ENCODE measurements around the gene GPC6.

GPC6 gene

DNA sequence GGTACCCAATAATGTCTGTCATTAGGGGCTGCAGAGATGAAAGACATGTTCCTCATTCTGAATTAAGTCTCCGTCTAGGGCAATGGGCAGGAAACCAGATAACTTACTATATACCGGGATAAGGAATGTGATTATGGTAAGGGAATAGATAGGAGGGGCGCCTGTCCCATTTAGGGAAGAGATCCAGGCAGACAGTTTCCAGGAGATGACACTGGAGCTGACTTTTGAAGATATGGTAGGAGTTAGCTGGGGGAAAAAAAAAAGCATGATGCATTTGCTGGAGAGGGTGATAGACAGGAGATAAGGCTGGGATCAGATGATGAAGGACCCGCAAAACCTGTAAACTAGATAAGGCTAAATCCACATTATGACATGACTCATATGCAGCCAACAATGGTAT lies 912.2 kb downstream of the GPC6 start:
- no peak overlapping the region for H2BK12ac ChIP-seq (ENCODE audit: low read length in 2 of 2)
- 58% methylated on average over 3 of the region's 4 CpGs for WGBS
- no peak overlapping the region for H3K18ac ChIP-seq (ENCODE audit: low read depth in 1 of 2, low read length in 2 of 2)
- H4K8ac ChIP-seq (ENCODE audit: low read length): no peak overlapping the region
- H2AK5ac ChIP-seq (ENCODE audit: low read length, severe bottlenecking): no peak overlapping the region
- H3K4me1 ChIP-seq (ENCODE audit: control insufficient read depth, insufficient read depth, low read depth, low read length): no peaks in the 10 kb centered on the region
- no peak overlapping the region for H2BK15ac ChIP-seq (ENCODE audit: low read depth, poor library complexity, severe bottlenecking)
- H3K4me2 ChIP-seq (ENCODE audit: low read length, poor library complexity, severe bottlenecking): no peak overlapping the region
- H3K27ac ChIP-seq (ENCODE audit: low read length, poor library complexity, severe bottlenecking): no peak overlapping the region
- no peaks in the 10 kb centered on the region for H3K36me3 ChIP-seq (ENCODE audit: control insufficient read depth in 1 of 2, insufficient read depth in 2 of 2, low read depth in 1 of 2, low read length in 2 of 2)
- no peaks in the 10 kb centered on the region for H3K79me1 ChIP-seq (replicated peaks; ENCODE audit: low read length, poor library complexity, severe bottlenecking)
- H3K4me3 ChIP-seq (ENCODE audit: insufficient read depth in 1 of 2, low read depth in 1 of 2, low read length in 2 of 2): no peak overlapping the region
- H3K9ac ChIP-seq (ENCODE audit: low read length): no peak overlapping the region
- H3K9me3 ChIP-seq (ENCODE audit: control insufficient read depth, low read length): no peaks in the 10 kb centered on the region
- H3K23ac ChIP-seq (ENCODE audit: low read length in 2 of 2): no peak overlapping the region
- DNase-seq: no peak
- no peaks in the 10 kb centered on the region for H3K27me3 ChIP-seq (ENCODE audit: control insufficient read depth in 1 of 2, insufficient read depth in 1 of 2, low read length in 2 of 2)
- H2BK120ac ChIP-seq (ENCODE audit: low read depth, low read length): no peak overlapping the region
- no peak overlapping the region for H2BK5ac ChIP-seq (ENCODE audit: low read depth, low read length, poor library complexity, severe bottlenecking)
- H3K4ac ChIP-seq (ENCODE audit: low read depth in 1 of 2, low read length in 2 of 2): no peak overlapping the region
- H3K14ac ChIP-seq (ENCODE audit: low read length in 2 of 2): no peak overlapping the region
- H2AFZ ChIP-seq (ENCODE audit: low read depth, low read length): no peak overlapping the region
- H4K91ac ChIP-seq (ENCODE audit: low read length): no peak overlapping the region

GRCh38 chr13:94139393-94139995 lies 912.9 kb downstream of the GPC6 start:
- Histone ChIP-seq H3K4ac (ENCODE audit: low read depth in 1 of 2, low read length in 2 of 2) (no peak overlapping the region), H2AFZ (ENCODE audit: low read depth, low read length) (no peak overlapping the region), H3K9me3 (ENCODE audit: control insufficient read depth, low read length) (no peaks in the 10 kb centered on the region), H3K79me1 (replicated peaks; ENCODE audit: low read length, poor library complexity, severe bottlenecking) (no peaks in the 10 kb centered on the region), H3K18ac (ENCODE audit: low read depth in 1 of 2, low read length in 2 of 2) (no peak overlapping the region), H3K4me1 (ENCODE audit: control insufficient read depth, insufficient read depth, low read depth, low read length) (no peaks in the 10 kb centered on the region), H2BK5ac (ENCODE audit: low read depth, low read length, poor library complexity, severe bottlenecking) (no peak overlapping the region), H2BK12ac (ENCODE audit: low read length in 2 of 2) (no peak overlapping the region), H4K8ac (ENCODE audit: low read length) (no peak overlapping the region), H3K14ac (ENCODE audit: low read length in 2 of 2) (no peak overlapping the region), H3K4me3 (ENCODE audit: insufficient read depth in 1 of 2, low read depth in 1 of 2, low read length in 2 of 2) (no peak overlapping the region), H2BK15ac (ENCODE audit: low read depth, poor library complexity, severe bottlenecking) (no peak overlapping the region), H3K23ac (ENCODE audit: low read length in 2 of 2) (no peak overlapping the region), H3K36me3 (ENCODE audit: control insufficient read depth in 1 of 2, insufficient read depth in 2 of 2, low read depth in 1 of 2, low read length in 2 of 2) (no peaks in the 10 kb centered on the region), H3K9ac (ENCODE audit: low read length) (no peak overlapping the region), H3K27ac (ENCODE audit: low read length, poor library complexity, severe bottlenecking) (no peak overlapping the region), H3K4me2 (ENCODE audit: low read length, poor library complexity, severe bottlenecking) (no peak overlapping the region), H2BK120ac (ENCODE audit: low read depth, low read length) (no peak overlapping the region), H3K27me3 (ENCODE audit: control insufficient read depth in 1 of 2, insufficient read depth in 1 of 2, low read length in 2 of 2) (no peaks in the 10 kb centered on the region), H4K91ac (ENCODE audit: low read length) (no peak overlapping the region), H2AK5ac (ENCODE audit: low read length, severe bottlenecking) (no peak overlapping the region)
- DNase-seq: no peak
- no CpG with 5 or more reads among the region's 1 CpG for WGBS

DNA sequence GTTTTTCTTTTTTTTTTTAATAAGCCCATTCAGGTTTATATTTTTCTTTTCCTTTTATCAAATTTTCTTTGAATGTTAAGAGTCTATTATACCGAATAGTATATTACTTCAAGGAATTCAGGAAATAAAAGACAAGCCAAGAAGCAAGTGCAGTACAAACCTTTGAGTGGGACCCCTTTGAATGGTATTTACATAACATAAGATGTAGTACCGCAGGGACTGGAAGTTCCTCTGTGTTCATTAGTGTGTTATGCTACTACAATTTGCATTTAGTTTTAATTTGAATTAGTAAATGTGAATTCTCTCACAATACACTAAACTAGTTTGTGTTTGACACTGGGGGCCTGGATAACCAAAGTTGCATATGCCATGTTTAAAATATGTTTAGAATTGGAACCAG lies 913.4 kb downstream of the GPC6 start:
- Histone ChIP-seq H3K9ac (ENCODE audit: low read length) (no peak overlapping the region), H2BK12ac (ENCODE audit: low read length in 2 of 2) (no peak overlapping the region), H3K79me1 (replicated peaks; ENCODE audit: low read length, poor library complexity, severe bottlenecking) (no peaks in the 10 kb centered on the region), H4K8ac (ENCODE audit: low read length) (no peak overlapping the region), H2BK15ac (ENCODE audit: low read depth, poor library complexity, severe bottlenecking) (no peak overlapping the region), H3K18ac (ENCODE audit: low read depth in 1 of 2, low read length in 2 of 2) (no peak overlapping the region), H3K9me3 (ENCODE audit: control insufficient read depth, low read length) (no peaks in the 10 kb centered on the region), H4K91ac (ENCODE audit: low read length) (no peak overlapping the region), H2BK5ac (ENCODE audit: low read depth, low read length, poor library complexity, severe bottlenecking) (no peak overlapping the region), H3K27me3 (ENCODE audit: control insufficient read depth in 1 of 2, insufficient read depth in 1 of 2, low read length in 2 of 2) (no peaks in the 10 kb centered on the region), H3K36me3 (ENCODE audit: control insufficient read depth in 1 of 2, insufficient read depth in 2 of 2, low read depth in 1 of 2, low read length in 2 of 2) (no peaks in the 10 kb centered on the region), H2BK120ac (ENCODE audit: low read depth, low read length) (no peak overlapping the region), H3K4ac (ENCODE audit: low read depth in 1 of 2, low read length in 2 of 2) (no peak overlapping the region), H3K4me2 (ENCODE audit: low read length, poor library complexity, severe bottlenecking) (no peak overlapping the region), H3K27ac (ENCODE audit: low read length, poor library complexity, severe bottlenecking) (no peak overlapping the region), H2AFZ (ENCODE audit: low read depth, low read length) (no peak overlapping the region), H2AK5ac (ENCODE audit: low read length, severe bottlenecking) (no peak overlapping the region), H3K23ac (ENCODE audit: low read length in 2 of 2) (no peak overlapping the region), H3K4me1 (ENCODE audit: control insufficient read depth, insufficient read depth, low read depth, low read length) (no peaks in the 10 kb centered on the region), H3K4me3 (ENCODE audit: insufficient read depth in 1 of 2, low read depth in 1 of 2, low read length in 2 of 2) (no peak overlapping the region), H3K14ac (ENCODE audit: low read length in 2 of 2) (no peak overlapping the region)
- DNase-seq: no peak
- WGBS: no CpG with 5 or more reads among the region's 2 CpGs

- no peak overlapping the region for H2BK15ac ChIP-seq (ENCODE audit: low read depth, poor library complexity, severe bottlenecking)
- no peak overlapping the region for H3K18ac ChIP-seq (ENCODE audit: low read depth in 1 of 2, low read length in 2 of 2)
- no peak overlapping the region for H3K14ac ChIP-seq (ENCODE audit: low read length in 2 of 2)
- no peak for DNase-seq
- H4K8ac ChIP-seq (ENCODE audit: low read length): no peak overlapping the region
- H3K4ac ChIP-seq (ENCODE audit: low read depth in 1 of 2, low read length in 2 of 2): no peak overlapping the region
- H3K9ac ChIP-seq (ENCODE audit: low read length): no peak overlapping the region
- H2BK12ac ChIP-seq (ENCODE audit: low read length in 2 of 2): no peak overlapping the region
- no peaks in the 10 kb centered on the region for H3K27me3 ChIP-seq (ENCODE audit: control insufficient read depth in 1 of 2, insufficient read depth in 1 of 2, low read length in 2 of 2)
- H3K27ac ChIP-seq (ENCODE audit: low read length, poor library complexity, severe bottlenecking): no peak overlapping the region
- H2AK5ac ChIP-seq (ENCODE audit: low read length, severe bottlenecking): no peak overlapping the region
- H3K4me1 ChIP-seq (ENCODE audit: control insufficient read depth, insufficient read depth, low read depth, low read length): no peaks in the 10 kb centered on the region
- no peaks in the 10 kb centered on the region for H3K79me1 ChIP-seq (replicated peaks; ENCODE audit: low read length, poor library complexity, severe bottlenecking)
- H2AFZ ChIP-seq (ENCODE audit: low read depth, low read length): no peak overlapping the region
- H3K4me3 ChIP-seq (ENCODE audit: insufficient read depth in 1 of 2, low read depth in 1 of 2, low read length in 2 of 2): no peak overlapping the region
- no peak overlapping the region for H3K4me2 ChIP-seq (ENCODE audit: low read length, poor library complexity, severe bottlenecking)
- H2BK120ac ChIP-seq (ENCODE audit: low read depth, low read length): no peak overlapping the region
- H4K91ac ChIP-seq (ENCODE audit: low read length): no peak overlapping the region
- 96% methylated on average over 2 of the region's 2 CpGs for WGBS
- no peak overlapping the region for H2BK5ac ChIP-seq (ENCODE audit: low read depth, low read length, poor library complexity, severe bottlenecking)
- H3K23ac ChIP-seq (ENCODE audit: low read length in 2 of 2): no peak overlapping the region
- no peaks in the 10 kb centered on the region for H3K36me3 ChIP-seq (ENCODE audit: control insufficient read depth in 1 of 2, insufficient read depth in 2 of 2, low read depth in 1 of 2, low read length in 2 of 2)
- H3K9me3 ChIP-seq (ENCODE audit: control insufficient read depth, low read length): no peaks in the 10 kb centered on the region
Observed at GRCh38 chr13:94140511-94140910, 913.9 kb downstream of the GPC6 start.

Data from mesenchymal stem cell (in vitro differentiated cells and primary cell).